GM23338 (cell line): ENCODE data around the gene FGGY. TPM values are rescaled to one million over a fixed set of nuclear protein-coding genes. Genes with fewer than 3 reads are reported as not detected.

Experiments
- ATAC-seq: fragments of 200-7000 bp; cut with Tn5 transposase; 3 replicates; pipeline ENCODE4 v1.9.1; 2020
- DNase-seq: peaks from one replicate; pipeline ENCODE4 v3.0.0-alpha.2; 2015; ENCODE audit warnings: low spot score
- H2AFZ ChIP-seq: fragments of 200-600 bp; sonication (generic); 2 replicates; pipeline ENCODE4 v1.8.0; 2016; ENCODE audit warnings: antibody characterized with exemption, mild to moderate bottlenecking, moderate library complexity
- H3F3A ChIP-seq: fragments of 200-600 bp; sonication (generic); replicated peaks from 2 replicates; pipeline ENCODE4 v1.8.0; 2017; ENCODE audit warnings: antibody characterized with exemption, mixed run types, low read depth
- H3K27ac ChIP-seq: fragments of 200-600 bp; sonication (generic); 2 replicates; pipeline ENCODE4 v1.6.1; 2016; ENCODE audit warnings: low read depth
- H3K27me3 ChIP-seq: fragments of 200-600 bp; sonication (generic); 2 replicates; pipeline ENCODE4 v1.8.0; 2016; ENCODE audit warnings: mild to moderate bottlenecking, mixed run types, moderate library complexity; ENCODE audit not compliant: insufficient read depth
- H3K36me3 ChIP-seq: fragments of 200-600 bp; sonication (generic); 2 replicates; pipeline ENCODE4 v1.8.0; 2016; ENCODE audit warnings: mild to moderate bottlenecking; ENCODE audit not compliant: insufficient read depth
- H3K4me1 ChIP-seq: fragments of 200-600 bp; sonication (generic); 2 replicates; pipeline ENCODE4 v1.8.0; 2016; ENCODE audit warnings: mild to moderate bottlenecking, moderate library complexity; ENCODE audit not compliant: insufficient read depth
- H3K4me2 ChIP-seq: fragments of 200-600 bp; sonication (generic); 2 replicates; pipeline ENCODE4 v1.7.1; 2017; ENCODE audit warnings: mixed run types
- H3K4me3 ChIP-seq: fragments of 200-600 bp; sonication (generic); 2 replicates; pipeline ENCODE4 v1.6.1; 2016; ENCODE audit warnings: mixed run types
- H3K79me2 ChIP-seq: fragments of 200-600 bp; sonication (generic); replicated peaks from 2 replicates; pipeline ENCODE4 v1.8.0; 2017; ENCODE audit warnings: mild to moderate bottlenecking; ENCODE audit not compliant: insufficient read depth
- H3K9me2 ChIP-seq: fragments of 200-600 bp; sonication (generic); 2 replicates; pipeline ENCODE4 v1.8.0; 2017; ENCODE audit not compliant: insufficient read depth
- H4K20me1 ChIP-seq: fragments of 200-600 bp; sonication (generic); replicated peaks from 2 replicates; pipeline ENCODE4 v1.8.0; 2017; ENCODE audit warnings: mild to moderate bottlenecking; ENCODE audit not compliant: insufficient read depth
- H3K27ac Mint-ChIP-seq: 2 replicates; pipeline ENCODE4 v1.8.0; 2020; ENCODE audit warnings: inconsistent platforms, mild to moderate bottlenecking, moderate library complexity, mixed read lengths
- H3K27me3 Mint-ChIP-seq: 3 replicates; pipeline ENCODE4 v1.8.0; 2022; ENCODE audit warnings: low read depth, mild to moderate bottlenecking, moderate library complexity, mixed read lengths, inconsistent platforms; ENCODE audit not compliant: insufficient read depth, poor library complexity
- H3K36me3 Mint-ChIP-seq: 3 replicates; pipeline ENCODE4 v1.8.0; 2021; ENCODE audit warnings: low read depth, mild to moderate bottlenecking, inconsistent platforms, moderate library complexity, mixed read lengths
- H3K4me1 Mint-ChIP-seq: 3 replicates; pipeline ENCODE4 v1.8.0; 2020; ENCODE audit warnings: mild to moderate bottlenecking, inconsistent platforms, mixed read lengths
- H3K4me3 Mint-ChIP-seq: 3 replicates; pipeline ENCODE4 v1.8.0; 2021; ENCODE audit warnings: moderate library complexity, mild to moderate bottlenecking, inconsistent platforms, mixed read lengths
- H3K9me3 Mint-ChIP-seq: 3 replicates; pipeline ENCODE4 v1.8.0; 2020; ENCODE audit warnings: moderate library complexity, mild to moderate bottlenecking, inconsistent platforms, mixed read lengths
- CREB1 ChIP-seq: fragments of 250-450 bp; sonication (Bioruptor Pico); IDR thresholded peaks from 2 replicates; pipeline ENCODE4 v1.5.0; 2020; ENCODE audit warnings: low read depth, mild to moderate bottlenecking, moderate library complexity
- ETS1 ChIP-seq: IDR thresholded peaks from 2 replicates; pipeline ENCODE4 v1.6.1; 2016; ENCODE audit warnings: antibody characterized with exemption
- EZH2 ChIP-seq: fragments of 200-600 bp; sonication (generic); IDR thresholded peaks from one replicate; pipeline ENCODE4 v1.8.0; 2017; ENCODE audit warnings: antibody characterized with exemption, mild to moderate bottlenecking, low read depth; ENCODE audit not compliant: unreplicated experiment
- EZH2phosphoT487 ChIP-seq: fragments of 200-600 bp; sonication (generic); IDR thresholded peaks from one replicate; pipeline ENCODE4 v1.8.1; 2018; ENCODE audit warnings: antibody characterized with exemption; ENCODE audit not compliant: unreplicated experiment
- JUNB ChIP-seq: IDR thresholded peaks from one replicate; pipeline ENCODE4 v1.6.1; 2016; ENCODE audit warnings: antibody characterized with exemption; ENCODE audit not compliant: unreplicated experiment
- NANOG ChIP-seq: IDR thresholded peaks from 2 replicates; pipeline ENCODE4 v1.6.1; 2016; ENCODE audit warnings: antibody characterized with exemption, borderline replicate concordance
- POLR2AphosphoS5 ChIP-seq: IDR thresholded peaks from 2 replicates; pipeline ENCODE4 v1.6.1; 2016; ENCODE audit warnings: antibody characterized with exemption, low read depth
- STAT1 ChIP-seq: IDR thresholded peaks from one replicate; pipeline ENCODE4 v1.6.1; 2016; ENCODE audit warnings: antibody characterized with exemption; ENCODE audit not compliant: unreplicated experiment
- ZNF114 ChIP-seq: fragments of 250-450 bp; sonication (Bioruptor Pico); IDR thresholded peaks from 2 replicates; pipeline ENCODE4 v1.5.0; 2020; ENCODE audit warnings: mild to moderate bottlenecking, moderate library complexity
- ZNF331 ChIP-seq: fragments of 250-450 bp; sonication (Bioruptor Pico); IDR thresholded peaks from 2 replicates; pipeline ENCODE4 v1.5.0; 2020; ENCODE audit warnings: low read depth, mild to moderate bottlenecking, moderate library complexity
- polyA plus RNA-seq: library from polyadenylated mRNA; unstranded; fragments of >200 nt; fragmentation: Nextera tagmentation; extraction: Ambion mirVana; gene quantifications from 2 replicates; pipeline ENCODE4 v1.2.1, GENCODE V29; 2016
- total RNA-seq: library from RNA; depleted of rRNA; stranded (reverse); fragments of >200 nt; shearing (Covaris generic); gene quantifications from 2 replicates; pipeline ENCODE4 v1.2.3, GENCODE V29; 2014
- TF ChIP-seq, protein P1 (sequence below): IDR thresholded peaks from one replicate; pipeline ENCODE4 v1.6.1; 2018; ENCODE audit warnings: antibody characterized with exemption; ENCODE audit not compliant: unreplicated experiment
- TF ChIP-seq, protein P2 (sequence below): fragments of 250-450 bp; sonication (Bioruptor Pico); IDR thresholded peaks from 2 replicates; pipeline ENCODE4 v1.5.0; 2020; ENCODE audit warnings: mild to moderate bottlenecking, moderate library complexity
- TF ChIP-seq, protein P3 (sequence below), 2 experiments: fragments of 200-600 bp in 1 of 2; sonication (generic) in 1 of 2; conservative IDR thresholded peaks; 2 replicates each; pipeline versions ENCODE4 v1.5.1 to v1.6.1; 2016 to 2017; ENCODE audit warnings: antibody characterized with exemption in 2 of 2, low read depth in 2 of 2, mild to moderate bottlenecking in 2 of 2, moderate library complexity in 1 of 2

FGGY gene
- total and polyA plus RNA-seq, 2 experiments from 2014 or later, result 10.9 to 21.4 TPM

- H3K27me3 Mint-ChIP-seq, result peaks cover 2% of the 10 kb centered on the region
- no peak overlapping the region for H3K27ac Mint-ChIP-seq
- peaks cover 2% of the 10 kb centered on the region; the same call in 1 of the 3 replicates for H3K36me3 Mint-ChIP-seq
- H3K9me2 ChIP-seq, result no peaks in the 10 kb centered on the region
- no peak overlapping the region for H3K4me3 ChIP-seq
- H3K4me3 Mint-ChIP-seq, result no peak overlapping the region
- H3K27ac ChIP-seq, result no peak overlapping the region
- H3K79me2 ChIP-seq, result no peaks in the 10 kb centered on the region
- DNase-seq, result no peak
- peaks cover 12% of the 10 kb centered on the region; the same call in 2 of the 3 replicates for H3K4me1 Mint-ChIP-seq
- H3K27me3 ChIP-seq, result no peaks in the 10 kb centered on the region
- peaks cover 3% of the 10 kb centered on the region; the same call in 2 of the 3 replicates for H3K9me3 Mint-ChIP-seq
- H3K36me3 ChIP-seq, result no peaks in the 10 kb centered on the region
- H3F3A ChIP-seq, result no peaks in the 10 kb centered on the region
- TF ChIP-seq ZNF114 (CRISPR knock-in tag) (no peak), STAT1 (no peak), NANOG (no peak), POLR2AphosphoS5 (no peak), JUNB (no peak), EZH2 (no peak), EZH2phosphoT487 (no peak), CREB1 (CRISPR knock-in tag) (no peak), ETS1 (no peak), ZNF331 (CRISPR knock-in tag) (no peak)
- TF ChIP-seq, protein P1, sequence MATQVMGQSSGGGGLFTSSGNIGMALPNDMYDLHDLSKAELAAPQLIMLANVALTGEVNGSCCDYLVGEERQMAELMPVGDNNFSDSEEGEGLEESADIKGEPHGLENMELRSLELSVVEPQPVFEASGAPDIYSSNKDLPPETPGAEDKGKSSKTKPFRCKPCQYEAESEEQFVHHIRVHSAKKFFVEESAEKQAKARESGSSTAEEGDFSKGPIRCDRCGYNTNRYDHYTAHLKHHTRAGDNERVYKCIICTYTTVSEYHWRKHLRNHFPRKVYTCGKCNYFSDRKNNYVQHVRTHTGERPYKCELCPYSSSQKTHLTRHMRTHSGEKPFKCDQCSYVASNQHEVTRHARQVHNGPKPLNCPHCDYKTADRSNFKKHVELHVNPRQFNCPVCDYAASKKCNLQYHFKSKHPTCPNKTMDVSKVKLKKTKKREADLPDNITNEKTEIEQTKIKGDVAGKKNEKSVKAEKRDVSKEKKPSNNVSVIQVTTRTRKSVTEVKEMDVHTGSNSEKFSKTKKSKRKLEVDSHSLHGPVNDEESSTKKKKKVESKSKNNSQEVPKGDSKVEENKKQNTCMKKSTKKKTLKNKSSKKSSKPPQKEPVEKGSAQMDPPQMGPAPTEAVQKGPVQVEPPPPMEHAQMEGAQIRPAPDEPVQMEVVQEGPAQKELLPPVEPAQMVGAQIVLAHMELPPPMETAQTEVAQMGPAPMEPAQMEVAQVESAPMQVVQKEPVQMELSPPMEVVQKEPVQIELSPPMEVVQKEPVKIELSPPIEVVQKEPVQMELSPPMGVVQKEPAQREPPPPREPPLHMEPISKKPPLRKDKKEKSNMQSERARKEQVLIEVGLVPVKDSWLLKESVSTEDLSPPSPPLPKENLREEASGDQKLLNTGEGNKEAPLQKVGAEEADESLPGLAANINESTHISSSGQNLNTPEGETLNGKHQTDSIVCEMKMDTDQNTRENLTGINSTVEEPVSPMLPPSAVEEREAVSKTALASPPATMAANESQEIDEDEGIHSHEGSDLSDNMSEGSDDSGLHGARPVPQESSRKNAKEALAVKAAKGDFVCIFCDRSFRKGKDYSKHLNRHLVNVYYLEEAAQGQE, result no peak
- TF ChIP-seq, protein P2, sequence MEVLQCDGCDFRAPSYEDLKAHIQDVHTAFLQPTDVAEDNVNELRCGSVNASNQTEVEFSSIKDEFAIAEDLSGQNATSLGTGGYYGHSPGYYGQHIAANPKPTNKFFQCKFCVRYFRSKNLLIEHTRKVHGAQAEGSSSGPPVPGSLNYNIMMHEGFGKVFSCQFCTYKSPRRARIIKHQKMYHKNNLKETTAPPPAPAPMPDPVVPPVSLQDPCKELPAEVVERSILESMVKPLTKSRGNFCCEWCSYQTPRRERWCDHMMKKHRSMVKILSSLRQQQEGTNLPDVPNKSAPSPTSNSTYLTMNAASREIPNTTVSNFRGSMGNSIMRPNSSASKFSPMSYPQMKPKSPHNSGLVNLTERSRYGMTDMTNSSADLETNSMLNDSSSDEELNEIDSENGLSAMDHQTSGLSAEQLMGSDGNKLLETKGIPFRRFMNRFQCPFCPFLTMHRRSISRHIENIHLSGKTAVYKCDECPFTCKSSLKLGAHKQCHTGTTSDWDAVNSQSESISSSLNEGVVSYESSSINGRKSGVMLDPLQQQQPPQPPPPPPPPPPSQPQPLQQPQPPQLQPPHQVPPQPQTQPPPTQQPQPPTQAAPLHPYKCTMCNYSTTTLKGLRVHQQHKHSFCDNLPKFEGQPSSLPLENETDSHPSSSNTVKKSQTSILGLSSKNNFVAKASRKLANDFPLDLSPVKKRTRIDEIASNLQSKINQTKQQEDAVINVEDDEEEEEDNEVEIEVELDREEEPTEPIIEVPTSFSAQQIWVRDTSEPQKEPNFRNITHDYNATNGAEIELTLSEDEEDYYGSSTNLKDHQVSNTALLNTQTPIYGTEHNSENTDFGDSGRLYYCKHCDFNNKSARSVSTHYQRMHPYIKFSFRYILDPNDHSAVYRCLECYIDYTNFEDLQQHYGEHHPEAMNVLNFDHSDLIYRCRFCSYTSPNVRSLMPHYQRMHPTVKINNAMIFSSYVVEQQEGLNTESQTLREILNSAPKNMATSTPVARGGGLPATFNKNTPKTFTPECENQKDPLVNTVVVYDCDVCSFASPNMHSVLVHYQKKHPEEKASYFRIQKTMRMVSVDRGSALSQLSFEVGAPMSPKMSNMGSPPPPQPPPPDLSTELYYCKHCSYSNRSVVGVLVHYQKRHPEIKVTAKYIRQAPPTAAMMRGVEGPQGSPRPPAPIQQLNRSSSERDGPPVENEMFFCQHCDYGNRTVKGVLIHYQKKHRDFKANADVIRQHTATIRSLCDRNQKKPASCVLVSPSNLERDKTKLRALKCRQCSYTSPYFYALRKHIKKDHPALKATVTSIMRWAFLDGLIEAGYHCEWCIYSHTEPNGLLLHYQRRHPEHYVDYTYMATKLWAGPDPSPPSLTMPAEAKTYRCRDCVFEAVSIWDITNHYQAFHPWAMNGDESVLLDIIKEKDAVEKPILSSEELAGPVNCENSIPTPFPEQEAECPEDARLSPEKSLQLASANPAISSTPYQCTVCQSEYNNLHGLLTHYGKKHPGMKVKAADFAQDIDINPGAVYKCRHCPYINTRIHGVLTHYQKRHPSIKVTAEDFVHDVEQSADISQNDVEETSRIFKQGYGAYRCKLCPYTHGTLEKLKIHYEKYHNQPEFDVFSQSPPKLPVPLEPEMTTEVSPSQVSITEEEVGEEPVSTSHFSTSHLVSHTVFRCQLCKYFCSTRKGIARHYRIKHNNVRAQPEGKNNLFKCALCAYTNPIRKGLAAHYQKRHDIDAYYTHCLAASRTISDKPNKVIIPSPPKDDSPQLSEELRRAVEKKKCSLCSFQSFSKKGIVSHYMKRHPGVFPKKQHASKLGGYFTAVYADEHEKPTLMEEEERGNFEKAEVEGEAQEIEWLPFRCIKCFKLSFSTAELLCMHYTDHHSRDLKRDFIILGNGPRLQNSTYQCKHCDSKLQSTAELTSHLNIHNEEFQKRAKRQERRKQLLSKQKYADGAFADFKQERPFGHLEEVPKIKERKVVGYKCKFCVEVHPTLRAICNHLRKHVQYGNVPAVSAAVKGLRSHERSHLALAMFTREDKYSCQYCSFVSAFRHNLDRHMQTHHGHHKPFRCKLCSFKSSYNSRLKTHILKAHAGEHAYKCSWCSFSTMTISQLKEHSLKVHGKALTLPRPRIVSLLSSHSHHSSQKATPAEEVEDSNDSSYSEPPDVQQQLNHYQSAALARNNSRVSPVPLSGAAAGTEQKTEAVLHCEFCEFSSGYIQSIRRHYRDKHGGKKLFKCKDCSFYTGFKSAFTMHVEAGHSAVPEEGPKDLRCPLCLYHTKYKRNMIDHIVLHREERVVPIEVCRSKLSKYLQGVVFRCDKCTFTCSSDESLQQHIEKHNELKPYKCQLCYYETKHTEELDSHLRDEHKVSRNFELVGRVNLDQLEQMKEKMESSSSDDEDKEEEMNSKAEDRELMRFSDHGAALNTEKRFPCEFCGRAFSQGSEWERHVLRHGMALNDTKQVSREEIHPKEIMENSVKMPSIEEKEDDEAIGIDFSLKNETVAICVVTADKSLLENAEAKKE (CRISPR knock-in tag), result no peak
- TF ChIP-seq, protein P3, sequence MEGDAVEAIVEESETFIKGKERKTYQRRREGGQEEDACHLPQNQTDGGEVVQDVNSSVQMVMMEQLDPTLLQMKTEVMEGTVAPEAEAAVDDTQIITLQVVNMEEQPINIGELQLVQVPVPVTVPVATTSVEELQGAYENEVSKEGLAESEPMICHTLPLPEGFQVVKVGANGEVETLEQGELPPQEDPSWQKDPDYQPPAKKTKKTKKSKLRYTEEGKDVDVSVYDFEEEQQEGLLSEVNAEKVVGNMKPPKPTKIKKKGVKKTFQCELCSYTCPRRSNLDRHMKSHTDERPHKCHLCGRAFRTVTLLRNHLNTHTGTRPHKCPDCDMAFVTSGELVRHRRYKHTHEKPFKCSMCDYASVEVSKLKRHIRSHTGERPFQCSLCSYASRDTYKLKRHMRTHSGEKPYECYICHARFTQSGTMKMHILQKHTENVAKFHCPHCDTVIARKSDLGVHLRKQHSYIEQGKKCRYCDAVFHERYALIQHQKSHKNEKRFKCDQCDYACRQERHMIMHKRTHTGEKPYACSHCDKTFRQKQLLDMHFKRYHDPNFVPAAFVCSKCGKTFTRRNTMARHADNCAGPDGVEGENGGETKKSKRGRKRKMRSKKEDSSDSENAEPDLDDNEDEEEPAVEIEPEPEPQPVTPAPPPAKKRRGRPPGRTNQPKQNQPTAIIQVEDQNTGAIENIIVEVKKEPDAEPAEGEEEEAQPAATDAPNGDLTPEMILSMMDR (conservative IDR thresholded peaks at IDR 0.05; ENCODE audit: low read depth in 2 of 2), result no peak
- no peak overlapping the region for H3K4me2 ChIP-seq
- no peak for ATAC-seq
- H2AFZ ChIP-seq, result no peak overlapping the region
- peaks cover 4% of the 10 kb centered on the region for H3K4me1 ChIP-seq
- H4K20me1 ChIP-seq, result no peaks in the 10 kb centered on the region
Observed at GRCh38 chr1:59692591-59692990, 395.7 kb downstream of the FGGY start.
